K562 (cell line): ENCODE results near the gene PFN2. TPM values are rescaled to one million over a fixed set of nuclear protein-coding genes. Genes with fewer than 3 reads are reported as not detected.
A peak's percentile ranks its signal among the peaks of the same experiment; 100 is the strongest.
"Not testable (repeated sequence)": the region's sequence is repeated elsewhere in the genome, so short reads cannot be mapped to it uniquely, and the experiment has no call there.

Source experiments
- ATAC-seq: fragments of 200-7000 bp; cut with Tn5 transposase; 3 replicates; pipeline ENCODE4 v1.9.1; 2020; ENCODE audit warnings: moderate library complexity
- BruUV-seq: library from RNA; stranded (reverse); fragments of 400-500 nt; replicated peaks from 2 replicates; lab custom pipeline; 2021; lab: Mats Ljungman, UMichigan
- CTCF ChIA-PET: fragments of 300-600 bp; formaldehyde crosslinking; extraction: SDS; loops from one replicate; lab custom pipeline; 2021; ENCODE audit warnings: low intra/inter-chr PET ratio; lab: Yijun Ruan, JAX
- POLR2A ChIA-PET: fragments of 300-600, 350-650 bp; sonication (Branson Sonifier 250); formaldehyde crosslinking; extraction: SDS; loops from one replicate; lab custom pipeline; 2021; ENCODE audit warnings: antibody characterized with exemption, inconsistent platforms; lab: Yijun Ruan, JAX
- DNase-seq, 4 experiments: peaks; one replicate each; pipeline versions ENCODE4 v3.0.0 to v3.0.0-alpha.2; 2011 to 2018; ENCODE audit warnings: low spot score in 3 of 4, mixed read lengths in 3 of 4; ENCODE audit errors: extremely low read depth in 1 of 4
- FAIRE-seq: peaks from 2 replicates; lab custom pipeline; 2011; peaks lifted over from hg19 to GRCh38; lab: Jason Lieb, UNC
- H2AFZ ChIP-seq: 2 replicates; pipeline ENCODE4 v1.6.0; 2011; ENCODE audit warnings: low read depth, low read length, control low read depth, inconsistent platforms
- H3K27ac ChIP-seq: fragments of 200-600 bp; 3 replicates; pipeline ENCODE4 v1.8.0; 2011; ENCODE audit warnings: low read depth, mild to moderate bottlenecking, control low read depth, inconsistent platforms, low read length, moderate library complexity, mixed read lengths; ENCODE audit errors: extremely low read depth
- H3K27me3 ChIP-seq, 2 experiments: fragments of 300-600 bp in 1 of 2; 2 replicates in 1 of 2; 3 replicates in 1 of 2; pipeline versions ENCODE4 v1.6.0 to v1.8.0; 2011; ENCODE audit warnings: inconsistent platforms in 2 of 2, low read length in 2 of 2, mild to moderate bottlenecking in 1 of 2, mixed read lengths in 1 of 2, moderate library complexity in 1 of 2; ENCODE audit not compliant: control insufficient read depth in 2 of 2, insufficient read depth in 2 of 2
- H3K36me3 ChIP-seq: fragments of 300-600 bp; 3 replicates; pipeline ENCODE4 v1.8.0; 2011; ENCODE audit warnings: mild to moderate bottlenecking, low read length, inconsistent platforms; ENCODE audit not compliant: control insufficient read depth, insufficient read depth
- H3K4me1 ChIP-seq, 2 experiments: fragments of 200-600 bp in 1 of 2; replicated peaks in 1 of 2; 2 replicates in 1 of 2; 3 replicates in 1 of 2; pipeline versions ENCODE4 v1.5.1 to v1.8.0; 2011; ENCODE audit warnings: inconsistent platforms in 2 of 2, low read length in 2 of 2, mild to moderate bottlenecking in 1 of 2, mixed read lengths in 1 of 2, moderate library complexity in 1 of 2; ENCODE audit not compliant: control insufficient read depth in 2 of 2, insufficient read depth in 2 of 2
- H3K4me2 ChIP-seq: 2 replicates; pipeline ENCODE4 v1.6.1; 2011; ENCODE audit warnings: low read length, control low read depth, inconsistent platforms, mixed read lengths; ENCODE audit not compliant: insufficient read depth
- H3K4me3 ChIP-seq: fragments of 200-600 bp; sonication (generic), shearing (Covaris generic); 2 replicates; pipeline ENCODE4 v1.5.1; 2016; ENCODE audit warnings: control low read depth, inconsistent platforms
- H3K79me2 ChIP-seq: fragments of 200-600 bp; 3 replicates; pipeline ENCODE4 v1.8.0; 2011; ENCODE audit warnings: low read length, inconsistent platforms; ENCODE audit not compliant: control insufficient read depth, insufficient read depth
- H3K9ac ChIP-seq, 2 experiments: 2 replicates each; pipeline versions ENCODE4 v1.6.0 to v1.6.1; 2011; ENCODE audit warnings: low read depth in 2 of 2, low read length in 2 of 2, control low read depth in 1 of 2, inconsistent platforms in 1 of 2, mild to moderate bottlenecking in 1 of 2, mixed read lengths in 1 of 2; ENCODE audit not compliant: insufficient read depth in 1 of 2
- H3K9me1 ChIP-seq: one replicate; pipeline ENCODE4 v1.6.0; 2011; ENCODE audit warnings: inconsistent platforms, mild to moderate bottlenecking, low read length, moderate library complexity; ENCODE audit not compliant: control insufficient read depth, insufficient read depth
- H3K9me3 ChIP-seq: replicated peaks from 2 replicates; pipeline ENCODE4 v1.5.1; 2011; ENCODE audit warnings: low read depth, low read length, inconsistent platforms; ENCODE audit not compliant: control insufficient read depth, insufficient read depth
- H4K20me1 ChIP-seq: replicated peaks from 2 replicates; pipeline ENCODE4 v1.6.1; 2011; ENCODE audit warnings: low read length, inconsistent platforms, mixed read lengths; ENCODE audit not compliant: control insufficient read depth, insufficient read depth
- C11orf30 ChIP-seq: fragments of 450-650 bp; IDR thresholded peaks from 2 replicates; pipeline ENCODE4 v1.6.1; 2016; ENCODE audit warnings: low read depth, mild to moderate bottlenecking
- DNMT1 ChIP-seq: fragments of 450-650 bp; IDR thresholded peaks from 2 replicates; pipeline ENCODE4 v1.6.1; 2016; ENCODE audit warnings: antibody characterized with exemption, mild to moderate bottlenecking
- TCF7L2 ChIP-seq: fragments of 150-350 bp; IDR thresholded peaks from 2 replicates; pipeline ENCODE4 v1.6.1; 2016; ENCODE audit warnings: low read depth, mild to moderate bottlenecking, low read length, moderate library complexity
- ZNF146 ChIP-seq: IDR thresholded peaks from one replicate; pipeline ENCODE4 v1.6.1; 2018; ENCODE audit warnings: missing compliant biosample characterization; ENCODE audit not compliant: unreplicated experiment
- ZNF316 ChIP-seq: fragments of 450-650 bp; IDR thresholded peaks from 2 replicates; pipeline ENCODE4 v1.6.1; 2016
- WGBS: fragments of 100-300 bp; shearing (Covaris generic); methylation state at CpG from one replicate; pipeline ENCODE4 v1.1.6; 2016; ENCODE audit warnings: low coverage, mixed read lengths; ENCODE audit not compliant: insufficient coverage; ENCODE audit errors: missing lambda C conversion rate; 5-methylcytosine and 5-hydroxymethylcytosine counted together
- in situ Hi-C: fragments of 300-500 bp; cut with MboI; formaldehyde crosslinking; loops from 4 replicates; pipeline ENCODE4 v1.15.0; 2018; ENCODE audit warnings: inconsistent platforms, mixed read lengths
- intact Hi-C: fragments of 100-400 bp; cut with micrococcal nuclease; formaldehyde crosslinking; loops from 2 replicates; pipeline ENCODE4 v1.14.2; 2022
- polyA plus RNA-seq, 8 experiments: library from polyadenylated mRNA; depleted of rRNA in 4 of 8; stranded (reverse) in 5 of 8; unstranded in 3 of 8; fragments of >200 nt; fragmentation: Nextera tagmentation in 2 of 8; fragmentation: Illumina TruSeq in 1 of 8; extraction: Ambion mirVana in 2 of 8; extraction: Trizol in 1 of 8; gene quantifications; 2 replicates each; pipeline versions ENCODE4 v1.2.1 to v1.2.3, GENCODE V29; 2011 to 2014; ENCODE audit warnings: inconsistent platforms in 1 of 8, missing spikeins in 1 of 8
- total RNA-seq, 7 experiments: library from RNA; depleted of rRNA in 6 of 7; stranded (reverse); fragments of >200 nt in 6 of 7; fragmentation: Illumina TruSeq in 2 of 7; extraction: Trizol in 2 of 7; gene quantifications; 2 replicates each; pipeline versions ENCODE4 v1.2.1 to v1.2.3, GENCODE V29; 2011 to 2021; ENCODE audit warnings: low replicate concordance in 1 of 7

PFN2 gene
- total and polyA plus RNA-seq, 9 of the 15 experiments (the other 6 are each of a cell fraction or from before 2014, with no cell fraction given), result 0.14 to 0.86 (median 0.35) TPM

DNA sequence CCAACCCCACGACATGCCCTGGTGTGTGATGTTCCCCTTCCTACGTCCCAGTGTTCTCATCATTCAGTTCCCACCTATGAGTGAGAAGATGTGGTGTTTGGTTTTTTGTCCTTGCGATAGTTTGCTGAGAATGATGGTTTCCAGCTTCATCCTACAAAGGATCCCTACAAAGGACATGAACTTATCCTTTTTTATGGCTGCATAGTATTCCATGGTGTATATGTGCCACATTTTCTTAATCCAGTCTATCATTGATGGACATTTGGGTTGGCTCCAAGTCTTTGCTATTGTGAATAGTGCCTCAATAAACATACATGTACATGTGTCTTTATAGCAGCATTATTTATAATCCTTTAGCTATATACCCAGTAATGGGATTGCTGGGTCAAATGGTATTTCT lies 26.7 kb downstream of the PFN2 start:
- H2AFZ ChIP-seq, POLR2A ChIA-PET, H4K20me1 ChIP-seq, H3K36me3 ChIP-seq, BruUV-seq, intact Hi-C loops, H3K9me1 ChIP-seq, H3K27ac ChIP-seq, H3K9me3 ChIP-seq, H3K9ac ChIP-seq, H3K27me3 ChIP-seq, H3K4me2 ChIP-seq: not testable (repeated sequence)
- CTCF ChIA-PET, result interaction anchor here (0.6 kb wide), 1 partner anchor 72 kb away, joined by 3 read pairs; no protein-coding TSS in a partner anchor
- TF ChIP-seq ZNF146, result peak; percentile 49
- TF ChIP-seq, all 486 proteins: peak for 1; not testable (repeated sequence) for 485
- H3K79me2 ChIP-seq, DNase-seq, H3K4me1 ChIP-seq, in situ Hi-C loops, H3K4me3 ChIP-seq, FAIRE-seq, ATAC-seq: not testable (repeated sequence)
- 15% methylated on average over 3 of the region's 3 CpGs for WGBS

DNA sequence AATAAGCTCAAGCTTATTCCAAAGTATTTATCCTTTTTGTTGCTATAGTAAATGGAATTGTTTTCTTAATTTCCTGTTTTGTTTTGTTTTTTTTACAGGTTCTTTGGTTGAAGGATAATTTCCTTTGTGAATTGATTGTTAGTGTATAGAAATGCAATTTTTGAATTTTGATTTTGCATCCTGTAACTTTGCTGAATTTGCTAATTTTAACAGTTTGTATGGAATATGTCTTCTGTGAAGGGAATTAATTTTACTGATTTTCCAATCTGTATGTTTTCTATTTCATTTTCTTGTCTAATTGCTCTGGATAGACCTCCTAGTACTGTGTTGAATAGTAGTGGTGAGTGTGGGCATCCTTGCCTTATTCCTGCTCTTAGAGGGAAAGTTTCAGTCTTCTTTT lies 28.3 kb downstream of the PFN2 start:
- Histone ChIP-seq H3K4me1 (no peaks in the 10 kb centered on the region), H3K9me3 (no peaks in the 10 kb centered on the region), H2AFZ (no peak overlapping the region), H3K4me3 (no peak overlapping the region), H3K4me2 (no peak overlapping the region), H3K79me2 (no peaks in the 10 kb centered on the region), H3K9ac (no peak overlapping the region), H3K27me3 (no peaks in the 10 kb centered on the region), H3K9me1 (no peaks in the 10 kb centered on the region), H3K36me3 (no peaks in the 10 kb centered on the region), H3K27ac (no peak overlapping the region), H4K20me1 (no peaks in the 10 kb centered on the region)
- in situ Hi-C loops, result no loop called here
- no peak for TF ChIP-seq TCF7L2
- no peak for TF ChIP-seq DNMT1
- peak; percentile 72 for TF ChIP-seq ZNF316
- peak; percentile 32; the same call in 1 of the 2 replicates for TF ChIP-seq C11orf30
- intact Hi-C loops, result no loop called here
- POLR2A ChIA-PET, result no interaction called here
- ATAC-seq (no peak), DNase-seq (no peak), FAIRE-seq (no peak)
- BruUV-seq, result no TSS peak
- CTCF ChIA-PET, result no interaction called here
